B cell (primary cell): ENCODE data around the gene RAB22A.

Experiments
- EZH2 ChIP-seq: IDR thresholded peaks from 2 replicates; pipeline ENCODE4 v1.6.1; 2012; ENCODE audit warnings: borderline replicate concordance, low read depth, mild to moderate bottlenecking, moderate library complexity, low read length; ENCODE audit not compliant: insufficient read depth, poor library complexity, severe bottlenecking
- TF ChIP-seq, protein P1 (sequence below): fragments of 200-600 bp; IDR thresholded peaks from one replicate; pipeline ENCODE4 v1.8.0; 2022; ENCODE audit warnings: antibody characterized with exemption, mild to moderate bottlenecking

DNA sequence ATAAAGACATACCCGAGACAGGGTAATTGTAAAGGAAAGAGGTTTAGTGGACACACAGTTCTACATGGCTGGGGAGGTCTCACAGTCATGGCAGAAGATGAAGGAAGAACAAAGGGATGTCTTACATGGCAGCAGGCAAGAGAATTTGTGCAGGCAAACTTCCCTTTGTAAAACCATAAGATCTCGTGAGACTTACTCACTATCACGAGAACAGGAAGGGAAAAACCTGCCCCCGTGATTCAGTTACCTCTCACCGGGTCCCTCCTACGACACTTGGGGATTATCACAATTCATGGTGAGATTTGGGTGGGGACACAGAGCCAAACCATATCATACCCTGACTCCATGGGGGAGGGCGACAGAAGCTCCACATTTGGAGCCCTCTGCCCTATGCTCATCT is 72.1 kb downstream of the RAB22A start:
- TF ChIP-seq, protein P1, sequence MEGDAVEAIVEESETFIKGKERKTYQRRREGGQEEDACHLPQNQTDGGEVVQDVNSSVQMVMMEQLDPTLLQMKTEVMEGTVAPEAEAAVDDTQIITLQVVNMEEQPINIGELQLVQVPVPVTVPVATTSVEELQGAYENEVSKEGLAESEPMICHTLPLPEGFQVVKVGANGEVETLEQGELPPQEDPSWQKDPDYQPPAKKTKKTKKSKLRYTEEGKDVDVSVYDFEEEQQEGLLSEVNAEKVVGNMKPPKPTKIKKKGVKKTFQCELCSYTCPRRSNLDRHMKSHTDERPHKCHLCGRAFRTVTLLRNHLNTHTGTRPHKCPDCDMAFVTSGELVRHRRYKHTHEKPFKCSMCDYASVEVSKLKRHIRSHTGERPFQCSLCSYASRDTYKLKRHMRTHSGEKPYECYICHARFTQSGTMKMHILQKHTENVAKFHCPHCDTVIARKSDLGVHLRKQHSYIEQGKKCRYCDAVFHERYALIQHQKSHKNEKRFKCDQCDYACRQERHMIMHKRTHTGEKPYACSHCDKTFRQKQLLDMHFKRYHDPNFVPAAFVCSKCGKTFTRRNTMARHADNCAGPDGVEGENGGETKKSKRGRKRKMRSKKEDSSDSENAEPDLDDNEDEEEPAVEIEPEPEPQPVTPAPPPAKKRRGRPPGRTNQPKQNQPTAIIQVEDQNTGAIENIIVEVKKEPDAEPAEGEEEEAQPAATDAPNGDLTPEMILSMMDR = no peak
- no peak for TF ChIP-seq EZH2
